Measurements from ENCODE around the gene FOXP4.

GRCh38 chr6:41563060-41563776, 17.0 kb downstream of the FOXP4 start:
- TF ChIP-seq POLR2A (IDR thresholded peaks at IDR 0.05) (no peak), CTCF (IDR thresholded peaks at IDR 0.05) (no peak), EP300 (IDR thresholded peaks at IDR 0.05) (no peak)
